GM18951 (cell line): Measurements from ENCODE around the gene IL26.
"Not testable (repeated sequence)": the region's sequence is repeated elsewhere in the genome, so short reads cannot be mapped to it uniquely, and the experiment has no call there.

Experiments
- POLR2A ChIP-seq: IDR thresholded peaks from 4 replicates; pipeline ENCODE4 v1.6.1; 2011; ENCODE audit warnings: mild to moderate bottlenecking; ENCODE audit not compliant: insufficient read length, insufficient read depth; ENCODE audit errors: extremely low read depth
- in situ Hi-C: fragments of 300-500 bp; cut with MboI; formaldehyde crosslinking; loops from one replicate; pipeline ENCODE4 v1.12.0; 2022; ENCODE audit warnings: low sequenced_read_pairs, mixed read lengths, inconsistent platforms; ENCODE audit not compliant: unreplicated experiment

The IL26 gene

GRCh38 chr12:68206446-68206845 is 19.2 kb downstream of the IL26 start:
- in situ Hi-C loops = no loop called here
- TF ChIP-seq POLR2A = no peak

- TF ChIP-seq POLR2A = no peak
Measured at GRCh38 chr12:68203460-68203875, 22.1 kb downstream of the IL26 start.

GRCh38 chr12:68200854-68201253 is 24.8 kb downstream of the IL26 start:
- TF ChIP-seq POLR2A = no peak
- in situ Hi-C loops = no loop called here

More at GRCh38 chr12:68203460-68203875, 22.1 kb downstream of the IL26 start:
- in situ Hi-C loops = no loop called here

GRCh38 chr12:68199127-68199526 is 26.5 kb downstream of the IL26 start:
- in situ Hi-C loops = no loop called here
- no peak for TF ChIP-seq POLR2A

- no peak for TF ChIP-seq POLR2A
- in situ Hi-C loops = no loop called here
Measured at GRCh38 chr12:68198507-68199086, 27.0 kb downstream of the IL26 start.

GRCh38 chr12:68190301-68190700 is 35.3 kb downstream of the IL26 start:
- in situ Hi-C loops = no loop called here
- no peak for TF ChIP-seq POLR2A

GRCh38 chr12:68189821-68190242 is 35.8 kb downstream of the IL26 start:
- TF ChIP-seq POLR2A = no peak
- in situ Hi-C loops = no loop called here

GRCh38 chr12:68185598-68185997 is 40.0 kb downstream of the IL26 start:
- in situ Hi-C loops = no loop called here

GRCh38 chr12:68180792-68181744 is 44.5 kb downstream of the IL26 start:
- in situ Hi-C loops = no loop called here
- TF ChIP-seq POLR2A = no peak

More at GRCh38 chr12:68185598-68185997, 40.0 kb downstream of the IL26 start:
- no peak for TF ChIP-seq POLR2A

- no peak for TF ChIP-seq POLR2A
- in situ Hi-C loops = no loop called here
Measured at GRCh38 chr12:68178774-68179439, 46.7 kb downstream of the IL26 start.

- in situ Hi-C loops = no loop called here
- no peak for TF ChIP-seq POLR2A
Measured at GRCh38 chr12:68178184-68178583, 47.4 kb downstream of the IL26 start.

GRCh38 chr12:68177562-68177961 is 48.0 kb downstream of the IL26 start:
- no peak for TF ChIP-seq POLR2A
- in situ Hi-C loops = no loop called here

- in situ Hi-C loops = no loop called here
- no peak for TF ChIP-seq POLR2A
Measured at GRCh38 chr12:68176257-68176656, 49.4 kb downstream of the IL26 start.

- TF ChIP-seq POLR2A = no peak
- in situ Hi-C loops = no loop called here
Measured at GRCh38 chr12:68175557-68176061, 50.0 kb downstream of the IL26 start.

GRCh38 chr12:68174761-68175160 is 50.8 kb downstream of the IL26 start:
- in situ Hi-C loops = not testable (repeated sequence)
